HG03354 (cell line): ENCODE measurements around the gene ACTRT2.

Experiments
- ATAC-seq: cut with Tn5 transposase; IDR thresholded peaks from one replicate; pipeline ENCODE4 v1.9.1; 2021; ENCODE audit warnings: mild to moderate bottlenecking; ENCODE audit not compliant: unreplicated experiment, poor library complexity, severe bottlenecking

ACTRT2 gene

GRCh38 chr1:3029991-3030662 is 8.9 kb downstream of the ACTRT2 start:
- ATAC-seq: no peak

GRCh38 chr1:3030663-3031381 is 9.6 kb downstream of the ACTRT2 start:
- ATAC-seq: no peak

GRCh38 chr1:3031401-3032221 is 10.3 kb downstream of the ACTRT2 start:
- no peak for ATAC-seq

GRCh38 chr1:3032371-3033039 is 11.2 kb downstream of the ACTRT2 start:
- no peak for ATAC-seq

GRCh38 chr1:3033040-3033789 is 11.9 kb downstream of the ACTRT2 start:
- ATAC-seq: no peak

- no peak for ATAC-seq
Observed at GRCh38 chr1:3033790-3034090, 12.5 kb downstream of the ACTRT2 start.

- no peak for ATAC-seq
Observed at GRCh38 chr1:3034162-3034561, 12.9 kb downstream of the ACTRT2 start.

GRCh38 chr1:3034728-3035562 is 13.7 kb downstream of the ACTRT2 start:
- ATAC-seq: no peak

- no peak for ATAC-seq
Observed at GRCh38 chr1:3035563-3036446, 14.5 kb downstream of the ACTRT2 start.

GRCh38 chr1:3036447-3037280 is 15.4 kb downstream of the ACTRT2 start:
- ATAC-seq: no peak

GRCh38 chr1:3037281-3038040 is 16.2 kb downstream of the ACTRT2 start:
- no peak for ATAC-seq

GRCh38 chr1:3038113-3038551 is 16.9 kb downstream of the ACTRT2 start:
- no peak for ATAC-seq

GRCh38 chr1:3038571-3039181 is 17.4 kb downstream of the ACTRT2 start:
- ATAC-seq: no peak

GRCh38 chr1:3040004-3040403 is 18.7 kb downstream of the ACTRT2 start:
- ATAC-seq: no peak

GRCh38 chr1:3042481-3042880 is 21.2 kb downstream of the ACTRT2 start:
- ATAC-seq: no peak

- no peak for ATAC-seq
Observed at GRCh38 chr1:3049164-3049563, 27.9 kb downstream of the ACTRT2 start.
